Measurements from ENCODE around the gene NPAS4. TPM values are rescaled to one million over a fixed set of nuclear protein-coding genes. Genes with fewer than 3 reads are reported as not detected.

NPAS4 gene
- 0.03 TPM in 1 of 5 replicates, not detected in the others for total RNA-seq (2022; extraction: Qiagen RNA extraction)

DNA sequence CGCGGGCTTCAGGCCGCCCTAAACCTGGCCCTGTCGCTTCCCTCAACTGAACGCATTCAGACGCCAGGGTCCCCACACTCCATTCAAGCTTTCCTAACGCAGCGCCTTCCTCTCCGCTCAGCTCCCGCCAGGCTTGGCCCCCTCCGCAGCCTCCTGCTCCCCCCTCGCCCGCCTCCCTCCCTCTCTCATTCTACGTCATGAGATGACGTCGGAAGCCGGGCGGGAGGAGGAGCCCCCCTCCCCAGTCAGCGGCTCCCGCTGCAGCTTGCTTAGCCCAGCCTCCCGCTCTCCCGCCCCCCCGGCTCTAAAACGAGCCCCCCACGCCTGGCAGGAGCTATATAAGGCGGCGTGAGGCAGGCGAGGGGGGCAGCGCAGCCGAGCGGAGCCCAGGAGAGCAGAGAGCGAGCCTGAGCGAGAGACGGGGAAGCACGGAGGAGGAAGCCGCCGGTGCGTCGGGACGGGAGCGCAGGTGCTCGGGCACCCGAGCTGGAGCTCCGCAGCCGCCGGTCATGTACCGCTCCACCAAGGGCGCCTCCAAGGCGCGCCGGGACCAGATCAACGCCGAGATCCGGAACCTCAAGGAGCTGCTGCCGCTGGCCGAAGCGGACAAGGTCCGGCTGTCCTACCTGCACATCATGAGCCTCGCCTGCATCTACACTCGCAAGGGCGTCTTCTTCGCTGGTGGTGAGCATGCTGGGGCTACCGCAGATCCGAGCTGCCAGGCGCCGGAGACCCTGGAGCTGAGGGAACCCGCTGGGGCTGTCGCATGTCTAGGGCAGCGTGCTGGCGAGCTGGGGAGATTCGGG is at the start of gene NPAS4:
NPAS4 (plus strand) TSS at position 365 of the 806 bp plus-strand sequence; CDS start at position 510, 145 bp downstream.

DNA sequence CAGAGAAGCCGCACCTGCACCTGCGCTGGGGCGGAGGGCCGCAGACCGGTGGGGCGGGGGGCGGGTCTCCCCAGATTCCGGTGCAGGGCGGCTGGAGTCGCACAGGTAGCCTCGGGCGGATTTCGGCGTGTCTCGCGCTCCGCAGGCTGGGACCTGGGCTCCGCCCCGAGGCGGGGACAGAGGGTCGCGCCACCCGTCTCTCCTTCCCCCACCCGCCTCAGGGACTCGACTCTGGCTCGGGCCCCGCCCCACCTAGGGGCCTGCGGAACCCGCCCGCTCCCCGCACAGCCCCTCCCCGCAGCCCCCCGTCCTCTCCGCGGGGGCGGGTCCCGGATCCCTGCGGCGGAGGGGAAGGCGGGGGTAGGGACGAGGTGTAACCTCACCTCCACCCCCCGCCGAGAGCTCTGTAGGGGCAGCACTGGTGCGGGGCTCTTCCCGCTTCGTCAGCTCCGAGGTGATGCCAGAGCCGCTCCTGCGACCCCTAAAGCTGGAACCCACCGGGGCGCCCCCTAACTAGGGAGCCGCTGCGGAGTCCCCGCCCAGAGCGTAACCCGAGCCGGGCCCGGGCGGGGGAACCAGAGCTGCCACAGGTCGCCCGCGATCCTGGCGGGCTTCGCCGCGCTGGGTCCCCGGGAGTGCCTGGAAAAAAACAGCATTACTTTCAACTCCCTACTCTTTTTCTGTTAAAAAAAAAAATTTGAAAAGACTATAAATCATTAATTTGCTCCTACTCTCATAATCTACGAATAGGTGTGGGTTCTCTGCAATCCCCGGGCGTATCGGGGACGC is 49.0 kb upstream of the NPAS4 start, which contains the start of gene SLC29A2:
SLC29A2 (minus strand) TSS at position 134 of the 789 bp plus-strand sequence. CDS start 169 bp downstream, outside the sequence.

DNA sequence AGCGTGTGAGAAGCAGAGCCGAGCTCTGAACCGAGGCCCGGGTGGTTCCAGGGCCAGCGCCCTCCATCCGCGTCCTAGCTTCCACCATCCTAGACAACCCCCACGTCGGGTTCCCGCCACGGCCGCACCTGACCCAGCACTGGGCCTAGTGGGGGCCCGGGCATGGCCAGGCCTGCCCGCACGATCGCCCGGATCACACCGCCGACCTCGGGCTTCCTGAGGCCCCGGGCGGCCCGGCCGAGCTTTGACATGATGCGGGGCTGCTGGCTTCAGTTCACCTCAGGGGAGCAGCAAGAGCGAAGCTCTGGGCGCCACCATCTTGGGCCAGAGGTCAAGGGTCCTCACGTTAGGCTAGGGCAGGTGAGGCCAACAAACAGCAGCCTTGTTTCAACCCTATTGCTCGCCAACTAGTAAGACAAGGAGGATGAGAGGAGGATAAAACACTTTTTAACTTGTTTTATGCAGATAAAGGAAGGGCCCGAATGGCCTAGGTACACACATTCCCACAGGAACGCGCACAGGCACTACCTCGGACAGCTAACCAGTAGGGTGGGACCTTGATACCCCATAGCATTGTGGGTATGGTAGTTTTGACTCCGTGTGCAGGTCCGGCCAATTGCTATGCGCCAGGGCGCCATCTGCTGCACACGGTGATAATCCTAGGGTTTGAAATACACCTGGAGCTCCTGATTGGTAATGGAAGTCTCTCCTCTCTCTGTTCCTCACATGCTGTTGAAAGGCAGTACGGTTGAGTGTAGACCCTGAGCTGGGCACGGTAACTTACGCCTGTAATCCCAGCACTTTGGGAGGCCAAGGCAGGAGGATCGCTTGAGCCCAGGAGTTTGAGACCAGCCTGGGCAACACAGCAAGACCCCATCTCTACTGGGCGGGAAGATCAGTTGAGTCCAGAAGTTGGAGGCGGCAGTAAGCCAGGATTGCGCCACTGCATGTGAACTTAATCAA is 17.9 kb downstream of the NPAS4 start, which contains the start of gene MRPL11:
MRPL11 (minus strand) TSS at position 345 of the 963 bp plus-strand sequence; CDS start at position 251, 94 bp downstream.

DNA sequence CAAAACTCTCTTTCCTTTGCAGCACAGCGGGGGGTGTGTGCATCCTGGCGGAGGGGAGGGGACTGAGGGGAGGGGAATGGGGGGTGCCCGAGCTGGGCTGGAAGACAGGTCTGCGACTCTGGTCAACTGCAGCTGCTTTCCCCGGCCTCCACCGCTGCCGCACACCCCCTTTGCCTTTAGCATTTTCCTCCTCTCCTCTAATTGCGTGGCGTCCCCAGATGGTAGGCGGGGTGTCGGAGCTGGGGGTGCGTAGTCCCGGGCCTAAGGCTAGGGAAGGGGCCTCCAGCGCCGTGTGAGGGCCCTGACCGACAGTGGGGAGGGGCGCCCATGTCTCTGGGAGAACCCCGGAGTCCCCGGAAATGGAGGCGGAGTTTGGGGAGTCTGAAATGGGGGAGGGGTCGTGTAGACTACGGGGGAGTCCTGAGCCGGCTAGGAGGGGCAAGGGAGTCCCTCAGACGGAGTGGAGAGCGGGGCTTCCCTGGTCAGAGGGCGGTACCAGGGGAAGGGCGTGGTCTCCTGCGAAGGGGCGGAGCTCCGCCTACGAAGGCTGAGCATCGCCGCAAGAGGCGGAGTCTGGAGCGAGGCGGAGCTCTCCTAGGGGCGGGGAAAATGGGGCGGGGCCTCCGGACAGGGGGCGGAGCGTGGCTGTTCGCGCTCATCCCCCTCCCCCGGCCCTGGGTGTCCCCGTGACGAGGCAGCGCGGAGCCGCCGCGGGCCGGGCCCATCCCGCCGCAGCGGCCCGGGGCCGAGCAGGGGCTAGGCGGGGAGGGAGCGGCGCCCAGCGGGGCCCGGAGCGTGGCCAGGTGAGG is 45.6 kb downstream of the NPAS4 start, which contains the start of gene PELI3:
PELI3 (plus strand) TSS at position 681 of the 809 bp plus-strand sequence. CDS start 1,224 bp downstream, outside the sequence.

Other genes starting within 250 kb of the NPAS4 start
- gene KLC2, start 163.3 kb upstream of the NPAS4 start, total RNA-seq (2022; extraction: Qiagen RNA extraction): 31.6 to 50.9 TPM (median 48.2 TPM) in 5 replicates
- 120 to 159 TPM (median 153 TPM) in 5 replicates for gene RAB1B, start 152.4 kb upstream of the NPAS4 start, total RNA-seq (2022; extraction: Qiagen RNA extraction)
- 1.3 to 2.9 TPM (median 2.5 TPM) in 5 replicates for gene CNIH2, start 142.9 kb upstream of the NPAS4 start, total RNA-seq (2022; extraction: Qiagen RNA extraction)
- gene YIF1A, start 131.9 kb upstream of the NPAS4 start, total RNA-seq (2022; extraction: Qiagen RNA extraction): 90.1 to 113 TPM (median 106 TPM) in 5 replicates
- 2.0 to 3.8 TPM (median 3.5 TPM) in 5 replicates for gene TMEM151A, start 129.1 kb upstream of the NPAS4 start, total RNA-seq (2022; extraction: Qiagen RNA extraction)
- not detected in 5 replicates for gene CD248, start 104.0 kb upstream of the NPAS4 start, total RNA-seq (2022; extraction: Qiagen RNA extraction)
- 20.7 to 33.8 TPM (median 31.2 TPM) in 5 replicates for gene RIN1, start 84.6 kb upstream of the NPAS4 start, total RNA-seq (2022; extraction: Qiagen RNA extraction)
- 76.8 to 96.5 TPM (median 84.8 TPM) in 5 replicates for gene BRMS1, start 75.9 kb upstream of the NPAS4 start, total RNA-seq (2022; extraction: Qiagen RNA extraction)
- 13.4 to 15.6 TPM (median 14.6 TPM) in 5 replicates for gene B4GAT1, start 73.4 kb upstream of the NPAS4 start, total RNA-seq (2022; extraction: Qiagen RNA extraction)
- 6.1 to 9.8 TPM (median 9.1 TPM) in 5 replicates for gene SLC29A2, start 49.3 kb upstream of the NPAS4 start, total RNA-seq (2022; extraction: Qiagen RNA extraction)
- gene MRPL11, start 17.8 kb downstream of the NPAS4 start, total RNA-seq (2022; extraction: Qiagen RNA extraction): 96.3 to 115 TPM (median 107 TPM) in 5 replicates
- gene PELI3, start 45.9 kb downstream of the NPAS4 start, total RNA-seq (2022; extraction: Qiagen RNA extraction): 3.4 to 5.2 TPM (median 4.5 TPM) in 5 replicates
- gene DPP3, start 59.4 kb downstream of the NPAS4 start, total RNA-seq (2022; extraction: Qiagen RNA extraction): 48.9 to 58.4 TPM (median 56.0 TPM) in 5 replicates
- 6.1 to 10.0 TPM (median 9.4 TPM) in 5 replicates for gene BBS1, start 89.6 kb downstream of the NPAS4 start, total RNA-seq (2022; extraction: Qiagen RNA extraction)
- 7.1 to 14.1 TPM (median 13.2 TPM) in 5 replicates for gene ZDHHC24, start 125.0 kb downstream of the NPAS4 start, total RNA-seq (2022; extraction: Qiagen RNA extraction)
- 0.04 to 0.06 TPM (median 0.04 TPM) in 4 of 5 replicates, not detected in the other for gene ACTN3, start 125.9 kb downstream of the NPAS4 start, total RNA-seq (2022; extraction: Qiagen RNA extraction)
- 28.4 to 36.1 TPM (median 31.4 TPM) in 5 replicates for gene CTSF, start 147.6 kb downstream of the NPAS4 start, total RNA-seq (2022; extraction: Qiagen RNA extraction)
- gene CCDC87, start 172.0 kb downstream of the NPAS4 start, total RNA-seq (2022; extraction: Qiagen RNA extraction): 0.39 to 0.75 TPM (median 0.55 TPM) in 5 replicates
- gene CCS, start 172.2 kb downstream of the NPAS4 start, total RNA-seq (2022; extraction: Qiagen RNA extraction): 24.4 to 32.1 TPM (median 27.6 TPM) in 5 replicates
- gene RBM14, start 195.6 kb downstream of the NPAS4 start, total RNA-seq (2022; extraction: Qiagen RNA extraction): 59.6 to 80.2 TPM (median 65.6 TPM) in 5 replicates
- gene RBM4, start 217.7 kb downstream of the NPAS4 start, total RNA-seq (2022; extraction: Qiagen RNA extraction): 130 to 150 TPM (median 140 TPM) in 5 replicates